ENCODE data around the gene CGNL1.

DNA sequence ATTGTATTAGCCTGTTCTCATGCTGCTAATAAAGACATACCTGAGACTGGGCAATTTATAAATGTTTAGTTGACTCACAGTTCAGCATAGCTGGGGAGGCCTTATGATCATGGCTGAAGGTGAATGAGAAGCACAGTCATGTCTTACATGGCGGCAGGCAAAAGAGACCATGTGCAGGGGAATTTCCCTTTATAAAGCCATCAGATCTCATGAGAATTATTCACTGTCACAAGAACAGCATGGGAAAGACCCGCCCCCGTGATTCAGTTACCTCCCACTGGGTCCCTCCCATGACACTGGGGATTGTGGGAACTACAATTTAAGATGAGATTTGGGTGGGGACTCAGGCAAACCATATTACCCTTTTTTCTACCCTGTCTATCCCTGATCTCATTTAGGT lies 163.9 kb downstream of the CGNL1 start:
- TF ChIP-seq, protein P1, sequence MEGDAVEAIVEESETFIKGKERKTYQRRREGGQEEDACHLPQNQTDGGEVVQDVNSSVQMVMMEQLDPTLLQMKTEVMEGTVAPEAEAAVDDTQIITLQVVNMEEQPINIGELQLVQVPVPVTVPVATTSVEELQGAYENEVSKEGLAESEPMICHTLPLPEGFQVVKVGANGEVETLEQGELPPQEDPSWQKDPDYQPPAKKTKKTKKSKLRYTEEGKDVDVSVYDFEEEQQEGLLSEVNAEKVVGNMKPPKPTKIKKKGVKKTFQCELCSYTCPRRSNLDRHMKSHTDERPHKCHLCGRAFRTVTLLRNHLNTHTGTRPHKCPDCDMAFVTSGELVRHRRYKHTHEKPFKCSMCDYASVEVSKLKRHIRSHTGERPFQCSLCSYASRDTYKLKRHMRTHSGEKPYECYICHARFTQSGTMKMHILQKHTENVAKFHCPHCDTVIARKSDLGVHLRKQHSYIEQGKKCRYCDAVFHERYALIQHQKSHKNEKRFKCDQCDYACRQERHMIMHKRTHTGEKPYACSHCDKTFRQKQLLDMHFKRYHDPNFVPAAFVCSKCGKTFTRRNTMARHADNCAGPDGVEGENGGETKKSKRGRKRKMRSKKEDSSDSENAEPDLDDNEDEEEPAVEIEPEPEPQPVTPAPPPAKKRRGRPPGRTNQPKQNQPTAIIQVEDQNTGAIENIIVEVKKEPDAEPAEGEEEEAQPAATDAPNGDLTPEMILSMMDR (IDR thresholded peaks at IDR 0.05; ENCODE audit: insufficient read depth, low read length, poor library complexity, severe bottlenecking), result no peak
- no peak for TF ChIP-seq EZH2phosphoT487 (conservative IDR thresholded peaks at IDR 0.05; ENCODE audit: low read length)

Data from SU-DHL-6 (cell line).